Brain microvascular endothelial cell (primary cell): ENCODE results near the gene MRPS5.
"Not testable (repeated sequence)": the region's sequence is repeated elsewhere in the genome, so short reads cannot be mapped to it uniquely, and the experiment has no call there.

Experiments
- DNase-seq: peaks from one replicate; pipeline ENCODE4 v3.0.0-alpha.2; 2020
- H3K27ac ChIP-seq: fragments of 250-450 bp; sonication (Bioruptor Pico); 2 replicates; pipeline ENCODE4 v1.5.1; 2020; ENCODE audit warnings: mild to moderate bottlenecking, moderate library complexity
- H3K27me3 ChIP-seq: fragments of 250-450 bp; sonication (Bioruptor Pico); replicated peaks from 2 replicates; pipeline ENCODE4 v1.5.1; 2020; ENCODE audit warnings: mild to moderate bottlenecking
- H3K36me3 ChIP-seq: fragments of 250-450 bp; sonication (Bioruptor Pico); replicated peaks from 2 replicates; pipeline ENCODE4 v1.5.1; 2020; ENCODE audit warnings: mild to moderate bottlenecking
- H3K4me3 ChIP-seq: 2 replicates; pipeline ENCODE4 v1.5.1; 2011; ENCODE audit warnings: low read depth, mild to moderate bottlenecking, control low read depth, low read length, moderate library complexity
- CTCF ChIP-seq: IDR thresholded peaks from 2 replicates; pipeline ENCODE4 v1.5.1; 2011; ENCODE audit warnings: low read depth, mild to moderate bottlenecking, moderate library complexity, low read length, control low read depth, inconsistent platforms; ENCODE audit errors: missing control alignments
- in situ Hi-C: cut with HindIII; loops from 2 replicates; pipeline ENCODE4 v1.10.0; 2017; ENCODE audit warnings: low sequenced_read_pairs, low pct_ligation_motif_present

MRPS5 gene

GRCh38 chr2:95041060-95041823, 80.4 kb downstream of the MRPS5 start:
- H3K27ac ChIP-seq: no peak overlapping the region
- no peak overlapping the region for H3K4me3 ChIP-seq
- H3K27me3 ChIP-seq: peaks cover 2% of the 10 kb centered on the region
- DNase-seq: no peak
- in situ Hi-C loops: no loop called here
- TF ChIP-seq CTCF: no peak
- H3K36me3 ChIP-seq: no peaks in the 10 kb centered on the region

GRCh38 chr2:95040426-95040825, 81.2 kb downstream of the MRPS5 start:
- no peak for DNase-seq
- H3K27me3 ChIP-seq: peaks cover 2% of the 10 kb centered on the region
- no peak for TF ChIP-seq CTCF
- H3K4me3 ChIP-seq: no peak overlapping the region
- in situ Hi-C loops: no loop called here
- no peaks in the 10 kb centered on the region for H3K36me3 ChIP-seq
- no peak overlapping the region for H3K27ac ChIP-seq

GRCh38 chr2:95039978-95040377, 81.6 kb downstream of the MRPS5 start:
- H3K27me3 ChIP-seq: peaks cover 2% of the 10 kb centered on the region
- H3K4me3 ChIP-seq: no peak overlapping the region
- in situ Hi-C loops: no loop called here
- H3K36me3 ChIP-seq: no peaks in the 10 kb centered on the region
- TF ChIP-seq CTCF: no peak
- DNase-seq: no peak
- no peak overlapping the region for H3K27ac ChIP-seq

- TF ChIP-seq CTCF: no peak
- no peak for DNase-seq
- H3K27me3 ChIP-seq: peaks cover 2% of the 10 kb centered on the region
- in situ Hi-C loops: no loop called here
- H3K4me3 ChIP-seq: no peak overlapping the region
- no peaks in the 10 kb centered on the region for H3K36me3 ChIP-seq
- H3K27ac ChIP-seq: no peak overlapping the region
These were observed 82.2 kb downstream of the MRPS5 start for GRCh38 chr2:95039363-95039762.

GRCh38 chr2:95038635-95039298, 82.8 kb downstream of the MRPS5 start:
- no peak for TF ChIP-seq CTCF
- no peak overlapping the region for H3K27ac ChIP-seq
- no peaks in the 10 kb centered on the region for H3K36me3 ChIP-seq
- in situ Hi-C loops: no loop called here
- DNase-seq: no peak
- peaks cover 2% of the 10 kb centered on the region for H3K27me3 ChIP-seq
- no peak overlapping the region for H3K4me3 ChIP-seq

- H3K27ac ChIP-seq, DNase-seq, H3K27me3 ChIP-seq, H3K36me3 ChIP-seq, H3K4me3 ChIP-seq, in situ Hi-C loops: not testable (repeated sequence)
These were observed 83.6 kb downstream of the MRPS5 start for GRCh38 chr2:95037841-95038585.
